MM.1S (cell line): ENCODE results near the gene DLGAP1.

Source experiments
- EZH2phosphoT487 ChIP-seq: fragments of 300-600 bp; sonication (generic); IDR thresholded peaks from 2 replicates; pipeline ENCODE4 v1.6.1; 2018; ENCODE audit warnings: antibody characterized with exemption, low read length
- TF ChIP-seq, protein P1 (sequence below): fragments of 300-600 bp; sonication (generic); IDR thresholded peaks from 2 replicates; pipeline ENCODE4 v1.5.1; 2016; ENCODE audit warnings: antibody characterized with exemption, low read length, mixed read lengths

GRCh38 chr18:4391859-4392258, 63.2 kb downstream of the DLGAP1 start:
- TF ChIP-seq EZH2phosphoT487, result no peak
- TF ChIP-seq, protein P1, sequence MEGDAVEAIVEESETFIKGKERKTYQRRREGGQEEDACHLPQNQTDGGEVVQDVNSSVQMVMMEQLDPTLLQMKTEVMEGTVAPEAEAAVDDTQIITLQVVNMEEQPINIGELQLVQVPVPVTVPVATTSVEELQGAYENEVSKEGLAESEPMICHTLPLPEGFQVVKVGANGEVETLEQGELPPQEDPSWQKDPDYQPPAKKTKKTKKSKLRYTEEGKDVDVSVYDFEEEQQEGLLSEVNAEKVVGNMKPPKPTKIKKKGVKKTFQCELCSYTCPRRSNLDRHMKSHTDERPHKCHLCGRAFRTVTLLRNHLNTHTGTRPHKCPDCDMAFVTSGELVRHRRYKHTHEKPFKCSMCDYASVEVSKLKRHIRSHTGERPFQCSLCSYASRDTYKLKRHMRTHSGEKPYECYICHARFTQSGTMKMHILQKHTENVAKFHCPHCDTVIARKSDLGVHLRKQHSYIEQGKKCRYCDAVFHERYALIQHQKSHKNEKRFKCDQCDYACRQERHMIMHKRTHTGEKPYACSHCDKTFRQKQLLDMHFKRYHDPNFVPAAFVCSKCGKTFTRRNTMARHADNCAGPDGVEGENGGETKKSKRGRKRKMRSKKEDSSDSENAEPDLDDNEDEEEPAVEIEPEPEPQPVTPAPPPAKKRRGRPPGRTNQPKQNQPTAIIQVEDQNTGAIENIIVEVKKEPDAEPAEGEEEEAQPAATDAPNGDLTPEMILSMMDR, result no peak
